Gastrocnemius medialis (tissue), 4 donors: ENCODE results near the gene NDUFS1. TPM values are rescaled to one million over a fixed set of nuclear protein-coding genes. Genes with fewer than 3 reads are reported as not detected.
"Not testable (repeated sequence)": the region's sequence is repeated elsewhere in the genome, so short reads cannot be mapped to it uniquely, and the experiment has no call there.

Experiments used
- ATAC-seq, 2 donors: fragments of 150-250 bp; one replicate each; pipeline ENCODE4 v1.9.1; 2016
- DNase-seq, 2 donors: peaks; one replicate each; pipeline ENCODE4 v3.0.0-alpha.2; 2019
- H3K27ac ChIP-seq, 4 donors: fragments of 200-600 bp; sonication (generic); 1 replicate in 1 of 4; 2 replicates in 3 of 4; pipeline ENCODE4 v1.5.1; 2016 to 2018; ENCODE audit warnings: mild to moderate bottlenecking in 2 of 4, moderate library complexity in 1 of 4
- H3K27me3 ChIP-seq, 3 donors: fragments of 200-600 bp; sonication (generic) in 2 of 3; 1 replicate in 1 of 3; 2 replicates in 2 of 3; pipeline versions ENCODE4 v1.5.1 to v1.6.0; 2016 to 2019; ENCODE audit warnings: mild to moderate bottlenecking in 1 of 3, moderate library complexity in 1 of 3
- H3K36me3 ChIP-seq, 2 donors: fragments of 200-600 bp; sonication (generic) in 1 of 2; one replicate each; pipeline ENCODE4 v1.5.1; 2017 to 2018
- H3K4me1 ChIP-seq, 2 donors: fragments of 200-600 bp; sonication (generic) in 1 of 2; one replicate each; pipeline ENCODE4 v1.5.1; 2016 to 2017; ENCODE audit warnings: mild to moderate bottlenecking in 2 of 2
- H3K4me3 ChIP-seq, 4 donors: fragments of 200-600 bp; sonication (generic) in 3 of 4; 1 replicate in 1 of 4; 2 replicates in 3 of 4; pipeline ENCODE4 v1.5.1; 2016 to 2019; ENCODE audit warnings: mild to moderate bottlenecking in 2 of 4
- H3K9me3 ChIP-seq, 3 donors: fragments of 200-600 bp; sonication (generic) in 2 of 3; 1 replicate in 1 of 3; 2 replicates in 2 of 3; pipeline ENCODE4 v1.5.1; 2016 to 2019
- CTCF ChIP-seq, 5 experiments: fragments of 450-650 bp in 3 of 5; fragments of 200-600 bp in 2 of 5; sonication (generic) in 2 of 5; IDR thresholded peaks in 4 of 5; conservative IDR thresholded peaks in 1 of 5; 1 replicate in 4 of 5; 2 replicates in 1 of 5; pipeline ENCODE4 v1.5.1; 2016 to 2019; ENCODE audit warnings: antibody characterized with exemption in 5 of 5, mild to moderate bottlenecking in 3 of 5, moderate library complexity in 3 of 5
- POLR2A ChIP-seq, 2 donors: fragments of 450-650 bp; IDR thresholded peaks; one replicate each; pipeline ENCODE4 v1.6.1; 2017; ENCODE audit warnings: antibody characterized with exemption in 2 of 2, mild to moderate bottlenecking in 2 of 2, moderate library complexity in 2 of 2
- in situ Hi-C, 4 donors: fragments of 200-750 bp; cut with MboI; loops; one replicate each; pipeline versions ENCODE4 v1.15.0 to v1.8.0; 2017; ENCODE audit warnings: low sequenced_read_pairs in 4 of 4
- intact Hi-C: fragments of 100-400 bp; cut with DNase I; formaldehyde crosslinking; loops from one replicate; pipeline ENCODE4 v1.15.1; 2023; ENCODE audit warnings: low total_unique reads
- total RNA-seq, 4 donors: library from RNA; depleted of rRNA; stranded (reverse); fragments of >200 nt; gene quantifications; one replicate each; pipeline versions ENCODE4 v1.1.0 to v1.2.3, GENCODE V29; 2016

Gene NDUFS1
- total RNA-seq, 4 donors from 2014 or later = 253 to 385 (median 275) TPM

GRCh38 chr2:206082298-206082843, 76.9 kb downstream of the NDUFS1 start:
- intact Hi-C loops = no loop called here
- ATAC-seq = no peak
- Histone ChIP-seq H3K27ac (peak overlapping the region in 1 of 4 donors; percentile 99), H3K36me3 (no peaks in the 10 kb centered on the region), H3K4me3 (no peak overlapping the region), H3K4me1 (peaks cover 16 to 19% of the 10 kb centered on the region in 2 donors), H3K9me3 (no peaks in the 10 kb centered on the region), H3K27me3 (no peaks in the 10 kb centered on the region)
- no peak for DNase-seq
- in situ Hi-C loops = loop anchor here in 1 of 4 donors (10.0 kb wide), 1 partner anchor 72 kb away; the partner anchor contains the start of genes EEF1B2 and NDUFS1
- TF ChIP-seq POLR2A (IDR thresholded peaks at IDR 0.05) = no peak
- TF ChIP-seq CTCF (IDR thresholded peaks at IDR 0.05 in 4 of 5, conservative IDR thresholded peaks at IDR 0.05 in 1 of 5) = no peak

- Histone ChIP-seq H3K36me3 (no peaks in the 10 kb centered on the region), H3K4me3 (no peak overlapping the region), H3K4me1 (peaks cover 8 to 11% of the 10 kb centered on the region in 2 donors), H3K27me3 (no peaks in the 10 kb centered on the region), H3K27ac (no peak overlapping the region), H3K9me3 (no peaks in the 10 kb centered on the region)
- no peak for ATAC-seq
- intact Hi-C loops = no loop called here
- TF ChIP-seq POLR2A (IDR thresholded peaks at IDR 0.05) (no peak), CTCF (IDR thresholded peaks at IDR 0.05 in 4 of 5, conservative IDR thresholded peaks at IDR 0.05 in 1 of 5) (no peak)
- DNase-seq = no peak
- in situ Hi-C loops = loop anchor here in 1 of 4 donors (10.0 kb wide), 1 partner anchor 74 kb away; the partner anchor contains the start of genes EEF1B2 and NDUFS1
Observed at GRCh38 chr2:206080927-206081326, 78.3 kb downstream of the NDUFS1 start.

- Histone ChIP-seq H3K27me3 (no peaks in the 10 kb centered on the region), H3K9me3 (no peaks in the 10 kb centered on the region), H3K4me1 (peaks cover 8 to 11% of the 10 kb centered on the region in 2 donors), H3K4me3 (no peak overlapping the region), H3K27ac (peak overlapping the region in 1 of 4 donors; percentile 11), H3K36me3 (no peaks in the 10 kb centered on the region)
- in situ Hi-C loops = loop anchor here in 3 of 4 donors (10.0 kb wide), 3 partner anchors 65 to 75 kb away; partner anchors contain the start of genes EEF1B2 (in 1 of the 3) and NDUFS1 (in 1 of the 3)
- intact Hi-C loops = no loop called here
- DNase-seq (no peak), ATAC-seq (no peak)
- no peak for TF ChIP-seq POLR2A (IDR thresholded peaks at IDR 0.05)
- no peak for TF ChIP-seq CTCF (IDR thresholded peaks at IDR 0.05 in 4 of 5, conservative IDR thresholded peaks at IDR 0.05 in 1 of 5)
Observed at GRCh38 chr2:206079699-206080465, 79.4 kb downstream of the NDUFS1 start.

GRCh38 chr2:206077879-206078278, 81.4 kb downstream of the NDUFS1 start:
- not testable (repeated sequence) for H3K36me3 ChIP-seq
- in situ Hi-C loops = loop anchor here in 2 of 4 donors (10.0 kb wide), 2 partner anchors 63 to 67 kb away; no protein-coding TSS in a partner anchor

GRCh38 chr2:206075113-206075512, 84.1 kb downstream of the NDUFS1 start:
- intact Hi-C loops = no loop called here

More at GRCh38 chr2:206077879-206078278, 81.4 kb downstream of the NDUFS1 start:
- H3K4me1 ChIP-seq, H3K27ac ChIP-seq, H3K9me3 ChIP-seq, intact Hi-C loops, ATAC-seq, DNase-seq, H3K4me3 ChIP-seq, H3K27me3 ChIP-seq: not testable (repeated sequence)

More at GRCh38 chr2:206075113-206075512, 84.1 kb downstream of the NDUFS1 start:
- peaks cover 2 to 5% of the 10 kb centered on the region in 2 donors for H3K4me1 ChIP-seq
- no peak overlapping the region for H3K4me3 ChIP-seq
- no peaks in the 10 kb centered on the region for H3K9me3 ChIP-seq
- no peaks in the 10 kb centered on the region for H3K27me3 ChIP-seq
- DNase-seq = no peak
- peaks cover 0 to 7% of the 10 kb centered on the region in 2 donors for H3K36me3 ChIP-seq
- TF ChIP-seq POLR2A (IDR thresholded peaks at IDR 0.05) (no peak), CTCF (IDR thresholded peaks at IDR 0.05 in 4 of 5, conservative IDR thresholded peaks at IDR 0.05 in 1 of 5) (no peak)
- H3K27ac ChIP-seq = no peak overlapping the region
- in situ Hi-C loops = loop anchor here in 2 of 4 donors (10.0 kb wide), 2 partner anchors 60 to 70 kb away; no protein-coding TSS in a partner anchor
- ATAC-seq = no peak
